T-helper 22 cell (primary cell): ENCODE data around the gene IL17B.

Experiments used
- DNase-seq: peaks from one replicate; pipeline ENCODE4 v3.0.0-alpha.2; 2020; ENCODE audit warnings: low read depth

The IL17B gene

GRCh38 chr5:149357370-149358293, 21.5 kb downstream of the IL17B start, which contains the start of gene PCYOX1L:
PCYOX1L (plus strand) TSS chr5:149358046; CDS start chr5:149358069, 23 bp downstream.
- DNase-seq = peak; percentile 91

DNA sequence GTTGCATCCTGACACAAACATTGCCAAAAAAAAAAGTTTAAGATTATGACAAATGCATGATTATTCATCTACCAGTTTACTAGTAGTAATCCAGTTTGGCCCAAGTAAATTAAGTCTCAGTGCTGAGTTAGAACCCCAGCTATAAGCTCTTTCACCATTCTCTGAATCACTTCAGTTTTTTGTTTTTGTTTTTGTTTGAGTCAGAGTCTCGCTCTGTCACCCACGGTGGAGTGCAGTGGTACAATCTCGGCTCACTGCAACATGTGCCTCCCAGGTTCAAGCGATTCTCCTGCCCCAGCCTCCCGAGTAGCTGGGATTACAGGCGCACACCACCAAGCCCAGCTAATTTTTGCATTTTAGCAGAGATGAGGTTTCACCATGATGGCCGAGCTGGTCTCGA, 22.7 kb downstream of the IL17B start:
- DNase-seq = no peak

- no peak for DNase-seq
Measured at GRCh38 chr5:149355688-149356087, 23.4 kb downstream of the IL17B start.

DNA sequence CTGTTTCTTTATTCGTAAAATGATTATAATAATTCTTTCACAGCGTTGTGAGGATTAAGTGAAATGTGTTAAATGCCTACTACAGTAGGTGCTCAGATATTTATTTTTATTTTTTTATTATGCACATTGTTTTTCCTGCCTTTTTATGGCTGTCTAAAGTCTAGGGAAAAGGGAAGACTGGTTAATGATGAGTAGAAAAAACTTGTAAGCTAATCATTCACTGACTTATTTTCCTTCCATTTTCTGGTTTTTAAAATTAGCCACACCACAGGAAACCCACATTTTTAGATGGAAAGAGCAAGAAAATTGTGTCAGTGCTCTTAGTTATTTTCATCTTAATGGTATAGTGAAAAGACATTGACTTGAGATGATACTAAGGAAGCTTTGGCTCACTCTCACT, 25.2 kb downstream of the IL17B start:
- no peak for DNase-seq

GRCh38 chr5:149352169-149352568, 26.9 kb downstream of the IL17B start:
- no peak for DNase-seq

DNA sequence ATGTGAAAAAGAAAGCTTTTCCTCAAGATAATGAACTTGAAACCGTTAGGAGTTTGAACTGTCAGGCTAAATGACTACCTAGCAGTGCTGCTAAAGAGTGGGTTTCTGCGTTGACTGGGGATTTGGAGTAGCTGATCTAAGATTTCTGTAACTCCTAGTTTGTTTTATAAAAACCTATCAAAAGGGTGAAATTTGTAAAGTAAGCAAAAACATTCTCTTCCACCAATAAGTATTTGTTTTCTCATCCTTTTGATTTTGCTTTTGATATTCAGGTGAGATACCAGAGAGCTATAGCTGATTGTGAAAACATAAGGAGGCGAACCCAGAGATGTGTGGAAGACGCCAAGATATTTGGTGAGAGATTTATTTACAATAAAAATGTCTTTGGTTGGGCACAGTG, 29.7 kb downstream of the IL17B start:
- DNase-seq = no peak

GRCh38 chr5:149348518-149348917, 30.6 kb downstream of the IL17B start:
- no peak for DNase-seq

DNA sequence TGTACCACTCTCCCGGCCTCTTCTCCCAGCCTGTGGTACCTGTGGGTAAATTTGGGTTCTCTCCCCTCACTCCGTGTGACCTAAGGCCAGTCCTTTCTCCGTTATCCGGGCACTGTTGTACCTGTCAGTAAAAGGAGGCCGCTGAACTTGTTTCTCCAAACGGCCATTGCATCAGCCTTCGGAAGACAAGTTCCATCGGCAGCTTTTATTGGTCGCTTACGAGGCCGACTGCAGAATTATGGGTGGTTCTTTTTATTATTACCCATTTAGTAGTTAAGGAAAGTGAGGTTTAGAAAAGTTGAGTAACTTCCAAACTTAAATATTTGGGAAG, 33.2 kb downstream of the IL17B start:
- no peak for DNase-seq

DNA sequence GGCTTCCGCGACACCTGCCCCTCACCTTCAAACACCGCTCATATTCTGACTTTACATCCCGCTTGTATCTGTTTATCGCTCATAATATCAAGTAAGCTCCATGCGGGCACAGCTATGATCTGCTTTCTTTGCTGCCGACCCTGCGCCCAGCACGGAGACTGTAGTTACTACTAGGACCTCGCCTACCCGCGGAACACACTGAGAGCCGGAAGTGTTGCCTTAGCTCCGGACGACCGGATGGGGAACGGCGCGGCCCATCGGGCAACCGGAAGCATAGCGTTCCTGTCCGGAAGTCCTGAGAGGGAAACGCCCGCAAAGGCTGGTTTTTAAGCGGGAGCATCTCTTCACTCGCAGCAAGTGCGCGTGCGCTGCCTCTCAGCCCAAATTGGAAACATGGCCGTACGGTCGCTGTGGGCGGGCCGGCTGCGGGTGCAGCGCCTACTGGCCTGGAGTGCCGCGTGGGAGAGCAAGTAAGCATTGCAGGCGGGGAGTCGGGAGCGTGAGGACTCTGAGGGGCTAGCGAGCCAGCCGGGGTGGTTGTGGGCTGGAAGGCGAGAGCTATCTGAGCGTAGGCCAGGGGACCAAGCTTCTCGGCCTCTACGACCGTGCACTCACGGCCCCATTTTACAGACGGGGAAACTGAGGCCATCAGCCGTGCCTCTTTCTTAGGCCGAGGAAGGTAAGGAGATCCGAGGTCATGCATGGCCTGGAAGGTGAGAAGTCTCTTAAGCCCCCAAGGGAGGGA, 33.8 kb downstream of the IL17B start, which contains the start of gene GRPEL2:
Gene GRPEL2, plus strand, starts transcription at position 353 of the 745 bp plus-strand sequence. Its CDS starts 41 bp downstream, at position 394.
- peak; percentile 73 for DNase-seq

DNA sequence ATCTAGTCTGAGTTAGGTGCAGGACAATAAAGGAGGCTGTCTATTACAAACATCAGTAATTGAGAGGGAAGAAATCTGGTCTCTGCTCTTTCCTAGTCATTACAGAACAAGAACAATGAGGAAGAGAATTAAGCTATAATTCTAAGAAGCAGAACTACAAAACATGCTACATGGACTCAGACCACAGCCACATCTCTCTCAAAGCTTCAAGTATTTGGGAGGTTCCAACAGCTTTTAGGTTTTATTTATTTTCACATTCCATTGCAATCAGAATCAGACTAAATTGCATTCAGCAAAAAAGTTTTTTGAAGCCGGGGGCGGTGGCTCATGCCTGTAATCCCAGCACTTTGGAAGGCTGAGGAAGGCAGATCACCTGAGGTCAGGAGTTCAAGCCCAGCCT, 34.9 kb downstream of the IL17B start:
- DNase-seq = no peak

- no peak for DNase-seq
Measured at GRCh38 chr5:149341876-149342275, 37.2 kb downstream of the IL17B start.

GRCh38 chr5:149340920-149341319, 38.2 kb downstream of the IL17B start:
- DNase-seq = no peak

GRCh38 chr5:149338364-149338763, 40.7 kb downstream of the IL17B start:
- DNase-seq = no peak

GRCh38 chr5:149337736-149338135, 41.4 kb downstream of the IL17B start:
- no peak for DNase-seq

DNA sequence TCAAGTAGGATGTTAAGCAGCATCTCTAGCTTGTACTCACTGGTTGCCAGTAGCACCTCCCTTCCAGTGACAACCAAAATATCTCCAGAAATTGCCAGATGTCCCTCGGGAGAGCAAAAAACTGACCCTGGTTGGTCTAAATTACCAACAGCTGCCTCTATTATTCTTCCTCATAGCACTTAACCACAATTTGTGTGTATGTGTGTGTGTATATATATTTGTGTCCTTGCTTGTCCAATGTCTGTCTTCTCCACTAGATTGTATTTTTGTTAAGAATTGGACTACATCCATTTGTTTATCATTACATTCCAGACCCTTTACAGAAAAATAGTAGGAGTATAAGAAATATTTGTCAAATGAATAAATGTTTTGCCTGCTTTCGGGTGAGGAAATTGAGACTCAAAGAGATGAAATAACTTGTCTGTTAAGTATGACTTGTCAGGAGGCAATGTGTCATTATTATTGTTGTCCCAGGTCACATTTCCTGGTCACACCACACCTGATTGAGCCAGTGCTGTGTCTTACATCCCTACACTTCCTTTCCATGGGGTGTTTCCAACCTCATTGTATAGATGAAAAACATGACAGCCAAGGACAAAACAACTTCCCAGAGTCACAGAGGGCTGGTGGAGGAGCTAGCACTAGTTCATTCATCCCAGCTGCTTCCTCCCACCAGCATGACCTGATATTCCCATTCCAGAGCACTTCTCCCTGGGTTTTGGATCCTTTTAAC, 45.2 kb downstream of the IL17B start:
- no peak for DNase-seq

DNA sequence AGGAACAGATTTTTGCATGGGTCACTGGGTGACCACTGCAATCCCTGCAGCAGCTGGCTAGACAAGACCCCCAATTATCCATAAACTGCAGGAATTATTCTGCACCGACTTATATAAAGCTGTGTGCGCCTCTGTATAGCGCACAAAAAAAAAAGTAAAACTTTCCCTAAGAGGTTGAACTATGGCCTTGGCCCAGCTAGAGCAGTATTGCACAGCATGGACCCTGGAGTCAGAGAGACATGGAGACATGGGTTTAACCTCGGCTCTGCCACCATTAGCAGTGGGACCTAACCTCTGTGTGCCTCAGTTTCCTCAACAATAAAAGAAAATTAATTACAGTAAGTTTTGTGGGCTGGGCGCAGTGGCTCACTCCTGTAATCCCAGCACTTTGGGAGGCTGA, 50.9 kb downstream of the IL17B start:
- no peak for DNase-seq

DNA sequence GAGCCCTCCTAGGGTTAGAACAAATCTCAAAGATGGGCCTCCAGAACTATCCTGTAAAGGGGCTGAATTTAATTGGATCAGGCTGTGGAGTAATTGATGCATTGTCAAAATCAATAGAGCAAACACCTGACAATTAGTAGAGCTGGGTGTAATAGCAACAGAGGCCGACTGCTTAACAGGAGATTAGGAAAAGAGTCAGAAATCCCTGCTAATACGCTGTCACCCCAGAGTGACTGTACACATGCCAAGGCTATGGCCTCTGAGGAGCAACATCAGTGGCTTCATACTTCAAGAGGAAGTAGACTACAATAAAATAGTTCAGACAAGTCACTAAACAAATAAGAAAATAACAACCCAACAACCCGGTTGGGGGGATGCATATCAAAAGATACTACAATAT, 52.5 kb downstream of the IL17B start:
- DNase-seq = no peak

DNA sequence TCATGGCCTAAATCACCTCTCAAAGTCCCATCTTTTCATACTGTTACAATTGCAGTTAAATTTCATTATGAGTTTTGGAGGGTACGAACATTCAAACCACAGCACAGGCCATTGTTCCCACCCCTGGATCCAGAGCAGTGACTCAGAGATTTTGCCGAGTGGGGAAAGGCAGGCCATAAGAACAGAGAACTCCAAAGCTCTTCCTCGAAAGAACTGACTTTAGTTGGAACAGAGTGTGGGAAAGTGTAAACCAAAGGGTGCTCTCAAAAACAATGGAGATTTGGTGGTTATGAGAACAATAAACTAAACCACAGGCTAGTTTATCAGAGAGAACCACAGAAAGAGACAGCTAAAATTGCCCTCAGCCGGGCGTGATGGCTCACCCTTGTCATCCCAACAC, 53.2 kb downstream of the IL17B start:
- no peak for DNase-seq

DNA sequence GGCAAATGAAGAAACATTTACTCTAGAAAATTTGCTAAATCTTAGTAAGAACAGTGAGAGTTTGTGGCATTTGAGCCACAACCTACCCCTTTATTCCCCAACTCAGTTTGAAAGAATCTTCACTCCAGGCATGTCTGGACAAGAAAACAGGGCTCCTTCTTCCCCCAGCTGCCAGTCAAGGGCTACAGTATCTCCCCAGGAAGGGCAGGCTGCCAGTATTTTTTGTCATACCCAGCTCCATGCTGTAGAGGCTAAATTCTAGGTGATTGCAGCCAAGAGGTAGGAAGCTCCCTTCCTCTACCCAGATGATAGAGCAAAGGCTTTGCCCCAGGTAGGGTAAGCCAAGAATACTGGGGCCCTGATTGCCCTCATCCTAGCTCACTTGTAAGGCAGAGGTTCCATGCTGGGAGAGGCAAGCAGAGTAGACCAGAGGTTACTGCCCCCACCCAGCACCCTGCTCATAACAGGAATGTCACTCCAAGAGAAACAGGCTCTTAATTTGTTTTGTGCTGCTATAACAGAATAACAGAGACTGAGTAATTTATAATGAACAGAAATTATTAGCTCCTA, 53.8 kb downstream of the IL17B start:
- no peak for DNase-seq

DNA sequence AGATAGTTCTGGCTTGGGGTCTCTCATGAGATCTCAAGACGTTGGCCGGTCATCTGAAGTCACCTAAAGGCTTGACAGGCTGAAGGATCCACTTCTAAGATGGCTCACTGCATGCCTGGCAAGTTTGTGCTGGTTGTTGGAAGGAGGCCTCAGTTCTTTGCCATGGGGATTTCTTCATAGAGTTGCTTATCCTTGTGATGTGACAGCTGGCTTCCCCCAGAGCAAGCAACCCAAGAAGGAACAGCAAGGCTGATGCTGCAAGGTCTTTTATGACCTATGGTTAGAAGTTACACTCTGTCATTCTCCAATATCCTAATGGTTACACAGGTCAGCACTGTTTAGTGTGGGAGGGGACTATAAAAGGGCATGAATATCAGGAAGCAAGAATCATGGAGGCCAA, 54.5 kb downstream of the IL17B start:
- no peak for DNase-seq
